ENCODE measurements around the gene AKAP9.
"Not testable (repeated sequence)": the region's sequence is repeated elsewhere in the genome, so short reads cannot be mapped to it uniquely, and the experiment has no call there.

The AKAP9 gene

GRCh38 chr7:91967513-91967912 is 26.9 kb downstream of the AKAP9 start:
- not testable (repeated sequence) for H3K27ac ChIP-seq (ENCODE audit: low read depth, low read length, severe bottlenecking); H3K9me3 ChIP-seq (ENCODE audit: control insufficient read depth, low read length); H3K4me1 ChIP-seq (ENCODE audit: control insufficient read depth, insufficient read depth, low read length, poor library complexity, severe bottlenecking); H3K36me3 ChIP-seq (ENCODE audit: control insufficient read depth, insufficient read depth, low read length); H3K4me3 ChIP-seq (ENCODE audit: extremely low read depth, insufficient read depth, low read length, poor library complexity, severe bottlenecking)
- 100% methylated on average over 1 of the region's 2 CpGs; no CpG with 5 or more reads in 1 of the 2 experiments for WGBS, 2 experiments (ENCODE audit: insufficient coverage in 2 of 2)

DNA sequence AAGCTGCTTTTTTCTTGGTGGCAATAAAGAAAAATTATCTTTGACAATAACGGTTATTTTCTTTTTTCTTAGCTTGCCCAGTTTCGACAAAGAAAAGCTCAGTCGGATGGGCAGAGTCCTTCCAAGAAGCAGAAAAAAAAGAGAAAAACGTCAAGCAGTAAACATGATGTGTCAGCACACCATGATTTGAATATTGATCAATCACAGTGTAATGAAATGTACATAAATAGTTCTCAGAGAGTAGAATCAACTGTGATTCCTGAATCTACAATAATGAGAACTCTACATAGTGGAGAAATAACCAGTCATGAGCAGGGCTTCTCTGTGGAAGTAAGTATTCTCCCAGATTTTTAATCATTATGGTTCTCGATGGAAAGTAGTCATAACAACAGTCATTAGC is 33.0 kb downstream of the AKAP9 start:
- Histone ChIP-seq H3K36me3 (ENCODE audit: control insufficient read depth, insufficient read depth, low read length) (peaks cover 3% of the 10 kb centered on the region), H3K4me3 (ENCODE audit: extremely low read depth, insufficient read depth, low read length, poor library complexity, severe bottlenecking) (no peak overlapping the region), H3K27ac (ENCODE audit: low read depth, low read length, severe bottlenecking) (no peak overlapping the region), H3K4me1 (ENCODE audit: control insufficient read depth, insufficient read depth, low read length, poor library complexity, severe bottlenecking) (no peaks in the 10 kb centered on the region), H3K9me3 (ENCODE audit: control insufficient read depth, low read length) (no peaks in the 10 kb centered on the region)
- WGBS, 2 experiments (ENCODE audit: insufficient coverage in 2 of 2), result 94 to 100% methylated on average over 3 of the region's 5 CpGs

- Histone ChIP-seq H3K27ac (ENCODE audit: low read depth, low read length, severe bottlenecking) (no peak overlapping the region), H3K4me1 (ENCODE audit: control insufficient read depth, insufficient read depth, low read length, poor library complexity, severe bottlenecking) (no peaks in the 10 kb centered on the region), H3K9me3 (ENCODE audit: control insufficient read depth, low read length) (no peaks in the 10 kb centered on the region), H3K36me3 (ENCODE audit: control insufficient read depth, insufficient read depth, low read length) (peaks cover 3% of the 10 kb centered on the region), H3K4me3 (ENCODE audit: extremely low read depth, insufficient read depth, low read length, poor library complexity, severe bottlenecking) (no peak overlapping the region)
These were observed 33.4 kb downstream of the AKAP9 start for GRCh38 chr7:91974066-91974465.

DNA sequence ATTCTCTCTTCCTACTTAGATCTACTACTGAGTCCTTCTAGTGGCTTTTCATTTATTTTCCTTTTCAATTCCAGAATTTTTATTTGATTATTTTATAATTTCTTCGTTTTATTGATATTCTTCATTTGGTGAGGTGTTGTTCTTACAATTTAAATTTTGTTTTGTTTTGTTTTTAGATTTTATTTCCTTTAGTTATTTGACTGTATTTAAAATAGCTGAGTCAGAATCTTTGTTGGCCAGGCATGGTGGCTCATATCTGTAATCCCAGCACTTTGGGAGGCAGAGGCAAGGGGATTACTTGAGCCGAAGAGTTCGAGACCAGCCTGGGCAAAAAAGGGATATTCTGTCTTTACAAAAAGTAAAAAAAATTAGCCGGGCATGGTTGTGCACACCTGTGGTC is 36.1 kb downstream of the AKAP9 start:
- H3K27ac ChIP-seq (ENCODE audit: low read depth, low read length, severe bottlenecking), result no peak overlapping the region
- no peaks in the 10 kb centered on the region for H3K9me3 ChIP-seq (ENCODE audit: control insufficient read depth, low read length)
- H3K36me3 ChIP-seq (ENCODE audit: control insufficient read depth, insufficient read depth, low read length), result peaks cover 7% of the 10 kb centered on the region
- no peaks in the 10 kb centered on the region for H3K4me1 ChIP-seq (ENCODE audit: control insufficient read depth, insufficient read depth, low read length, poor library complexity, severe bottlenecking)
- H3K4me3 ChIP-seq (ENCODE audit: extremely low read depth, insufficient read depth, low read length, poor library complexity, severe bottlenecking), result no peak overlapping the region
- 98 to 100% methylated on average over 3 of the region's 4 CpGs for WGBS, 2 experiments (ENCODE audit: insufficient coverage in 2 of 2)

DNA sequence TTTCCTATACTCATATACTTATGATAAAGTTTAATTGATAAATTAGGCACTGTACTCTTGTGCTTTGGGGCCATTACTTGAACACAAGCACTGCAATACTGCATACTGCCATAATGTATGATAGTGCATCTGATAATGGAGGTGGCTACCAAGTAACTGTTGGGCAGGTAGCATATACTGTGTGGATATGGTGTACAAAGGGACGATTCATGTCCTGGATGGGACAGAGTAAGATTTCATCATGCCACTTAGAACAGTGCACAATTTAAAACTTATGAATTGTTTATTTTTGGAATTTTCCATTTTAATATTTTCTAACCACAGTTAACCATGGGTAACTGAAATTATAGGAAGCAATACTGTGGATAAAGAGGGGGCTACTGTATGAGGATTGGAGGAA is 38.9 kb downstream of the AKAP9 start:
- Histone ChIP-seq H3K9me3 (ENCODE audit: control insufficient read depth, low read length) (no peaks in the 10 kb centered on the region), H3K27ac (ENCODE audit: low read depth, low read length, severe bottlenecking) (no peak overlapping the region), H3K4me3 (ENCODE audit: extremely low read depth, insufficient read depth, low read length, poor library complexity, severe bottlenecking) (no peak overlapping the region), H3K4me1 (ENCODE audit: control insufficient read depth, insufficient read depth, low read length, poor library complexity, severe bottlenecking) (no peaks in the 10 kb centered on the region), H3K36me3 (ENCODE audit: control insufficient read depth, insufficient read depth, low read length) (peaks cover 12% of the 10 kb centered on the region)
- no CpG with 5 or more reads among the region's 1 CpG for WGBS, 2 experiments (ENCODE audit: insufficient coverage in 2 of 2)

DNA sequence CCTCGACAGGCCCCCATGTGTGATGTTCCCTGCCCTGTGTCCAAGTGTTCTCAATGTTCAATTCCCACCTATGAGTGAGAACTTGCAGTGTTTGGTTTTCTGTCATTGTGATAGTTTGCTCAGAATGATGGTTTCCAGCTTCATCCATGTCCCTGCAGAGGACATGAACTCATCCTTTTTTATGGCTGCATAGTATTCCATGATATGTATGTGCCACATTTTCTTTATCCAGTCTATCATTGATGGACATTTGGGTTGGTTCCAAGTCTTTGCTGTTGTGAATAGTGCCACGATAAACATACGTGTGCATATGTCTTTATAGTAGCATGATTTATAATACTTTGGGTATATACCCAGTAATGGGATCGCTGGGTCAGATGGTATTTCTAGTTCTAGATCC is 41.7 kb downstream of the AKAP9 start:
- not testable (repeated sequence) for H3K4me1 ChIP-seq (ENCODE audit: control insufficient read depth, insufficient read depth, low read length, poor library complexity, severe bottlenecking); H3K9me3 ChIP-seq (ENCODE audit: control insufficient read depth, low read length); H3K4me3 ChIP-seq (ENCODE audit: extremely low read depth, insufficient read depth, low read length, poor library complexity, severe bottlenecking); H3K36me3 ChIP-seq (ENCODE audit: control insufficient read depth, insufficient read depth, low read length); H3K27ac ChIP-seq (ENCODE audit: low read depth, low read length, severe bottlenecking)
- WGBS, 2 experiments (ENCODE audit: insufficient coverage in 2 of 2), result 86% methylated on average over 1 of the region's 4 CpGs; no CpG with 5 or more reads in 1 of the 2 experiments

DNA sequence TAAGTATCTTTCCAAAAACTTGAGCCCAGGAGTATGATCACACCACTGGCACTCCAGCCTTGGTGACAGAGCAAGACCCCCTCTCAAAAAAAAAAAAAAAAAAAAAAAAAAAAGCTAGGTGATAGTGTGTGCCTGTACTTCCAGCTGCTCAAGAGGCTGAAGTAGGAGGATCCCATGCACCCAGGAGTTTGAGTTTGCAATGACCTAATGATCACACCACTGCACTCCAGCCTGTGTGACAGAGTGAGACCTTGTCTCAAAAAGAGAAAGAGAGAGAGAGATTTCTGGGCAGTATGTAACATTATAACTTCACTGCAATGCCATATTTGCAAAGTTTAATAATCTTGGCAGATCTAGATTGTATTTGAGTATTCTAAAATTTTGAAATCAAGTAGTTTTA is 47.6 kb downstream of the AKAP9 start:
- no peaks in the 10 kb centered on the region for H3K9me3 ChIP-seq (ENCODE audit: control insufficient read depth, low read length)
- H3K36me3 ChIP-seq (ENCODE audit: control insufficient read depth, insufficient read depth, low read length), result peaks cover 6% of the 10 kb centered on the region
- H3K27ac ChIP-seq (ENCODE audit: low read depth, low read length, severe bottlenecking), result no peak overlapping the region
- H3K4me1 ChIP-seq (ENCODE audit: control insufficient read depth, insufficient read depth, low read length, poor library complexity, severe bottlenecking), result no peaks in the 10 kb centered on the region
- H3K4me3 ChIP-seq (ENCODE audit: extremely low read depth, insufficient read depth, low read length, poor library complexity, severe bottlenecking), result no peak overlapping the region

GRCh38 chr7:91993976-91994375 is 53.3 kb downstream of the AKAP9 start:
- WGBS, 2 experiments (ENCODE audit: insufficient coverage in 2 of 2), result 90 to 97% methylated on average over 3 of the region's 3 CpGs
- no peak overlapping the region for H3K27ac ChIP-seq (ENCODE audit: low read depth, low read length, severe bottlenecking)
- H3K36me3 ChIP-seq (ENCODE audit: control insufficient read depth, insufficient read depth, low read length), result peaks cover 34% of the 10 kb centered on the region
- no peaks in the 10 kb centered on the region for H3K9me3 ChIP-seq (ENCODE audit: control insufficient read depth, low read length)
- H3K4me3 ChIP-seq (ENCODE audit: extremely low read depth, insufficient read depth, low read length, poor library complexity, severe bottlenecking), result no peak overlapping the region
- no peaks in the 10 kb centered on the region for H3K4me1 ChIP-seq (ENCODE audit: control insufficient read depth, insufficient read depth, low read length, poor library complexity, severe bottlenecking)

DNA sequence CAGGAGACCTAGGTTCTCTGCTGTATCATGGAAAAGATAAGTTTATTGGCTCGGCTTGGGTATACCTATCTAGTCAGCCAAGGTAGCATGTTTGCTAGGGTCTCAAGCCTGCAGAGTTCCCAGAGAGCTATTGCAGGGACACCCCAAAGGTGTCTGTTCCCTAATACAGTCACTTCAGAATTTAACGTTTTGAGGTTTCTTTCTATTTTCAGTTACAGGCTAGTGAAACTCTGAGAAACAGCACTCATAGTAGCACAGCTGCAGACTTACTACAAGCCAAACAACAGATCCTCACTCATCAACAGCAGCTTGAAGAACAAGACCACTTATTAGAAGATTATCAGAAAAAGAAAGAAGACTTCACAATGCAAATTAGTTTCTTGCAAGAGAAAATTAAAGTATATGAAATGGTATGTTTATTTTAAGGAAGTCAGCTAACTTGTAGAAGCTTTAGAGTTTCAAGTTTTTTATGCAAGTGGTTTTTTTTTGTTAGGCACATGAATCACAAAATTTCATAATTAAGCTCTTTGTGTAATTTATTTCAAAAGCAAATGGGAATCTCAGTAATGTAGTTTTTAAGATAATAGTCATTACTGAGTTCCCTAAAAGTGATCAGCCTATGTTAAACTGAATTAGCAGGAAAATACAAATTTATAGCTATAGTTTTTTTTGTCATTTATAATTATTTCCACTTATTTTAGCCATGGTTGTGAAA is 54.9 kb downstream of the AKAP9 start:
- Histone ChIP-seq H3K4me1 (ENCODE audit: control insufficient read depth, insufficient read depth, low read length, poor library complexity, severe bottlenecking) (no peaks in the 10 kb centered on the region), H3K36me3 (ENCODE audit: control insufficient read depth, insufficient read depth, low read length) (peaks cover 34% of the 10 kb centered on the region), H3K4me3 (ENCODE audit: extremely low read depth, insufficient read depth, low read length, poor library complexity, severe bottlenecking) (no peak overlapping the region), H3K27ac (ENCODE audit: low read depth, low read length, severe bottlenecking) (no peak overlapping the region), H3K9me3 (ENCODE audit: control insufficient read depth, low read length) (no peaks in the 10 kb centered on the region)
- 94 to 100% methylated on average over 1 to 2 of the region's 2 CpGs for WGBS, 2 experiments (ENCODE audit: insufficient coverage in 2 of 2)

DNA sequence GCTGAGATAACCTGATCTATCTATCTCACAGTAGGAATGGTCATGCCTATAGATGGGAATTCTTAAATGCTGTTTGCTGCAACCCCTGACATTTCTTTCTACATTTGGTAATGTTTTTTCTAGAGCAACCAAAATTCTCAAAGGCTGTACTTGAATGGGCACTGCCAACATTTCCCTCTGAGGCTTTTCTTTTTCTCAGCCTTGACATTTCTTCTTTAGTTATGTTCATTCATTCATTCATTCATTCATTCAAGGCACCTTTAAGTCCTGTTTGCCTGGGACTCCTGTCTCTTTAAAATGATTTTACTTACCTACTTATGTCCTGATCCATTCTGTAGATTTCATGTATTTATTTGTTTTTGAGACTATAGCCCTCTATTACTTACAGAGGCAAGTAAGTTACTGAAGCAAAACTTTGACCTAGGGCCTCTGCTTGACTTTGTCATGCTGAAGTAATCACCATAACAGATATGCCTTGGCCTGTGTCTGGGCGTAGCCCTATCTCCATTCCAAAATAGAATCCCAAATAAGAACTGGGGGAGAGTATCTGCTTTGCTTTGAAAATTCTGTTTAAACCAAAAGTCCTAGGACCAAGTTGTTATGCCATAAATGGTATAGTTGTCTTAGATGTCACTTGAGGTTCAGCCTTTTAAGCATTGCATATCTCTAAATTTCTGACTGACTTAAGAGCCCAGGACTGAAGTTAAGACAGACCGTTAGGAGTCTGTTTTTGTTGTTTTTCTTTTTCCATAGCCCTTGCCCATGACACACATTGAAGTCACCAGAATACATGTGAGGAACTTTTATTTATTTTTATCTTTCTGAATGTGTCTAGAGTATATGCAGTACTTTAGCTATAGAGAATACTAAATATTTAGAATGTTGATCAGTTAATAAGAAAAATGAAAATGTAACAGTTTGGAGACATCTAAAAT is 59.2 kb downstream of the AKAP9 start:
- 83% methylated on average over 1 of the region's 2 CpGs; no CpG with 5 or more reads in 1 of the 2 experiments for WGBS, 2 experiments (ENCODE audit: insufficient coverage in 2 of 2)
- Histone ChIP-seq H3K27ac (ENCODE audit: low read depth, low read length, severe bottlenecking) (no peak overlapping the region), H3K4me1 (ENCODE audit: control insufficient read depth, insufficient read depth, low read length, poor library complexity, severe bottlenecking) (no peaks in the 10 kb centered on the region), H3K36me3 (ENCODE audit: control insufficient read depth, insufficient read depth, low read length) (peaks cover 26% of the 10 kb centered on the region), H3K4me3 (ENCODE audit: extremely low read depth, insufficient read depth, low read length, poor library complexity, severe bottlenecking) (no peak overlapping the region), H3K9me3 (ENCODE audit: control insufficient read depth, low read length) (no peaks in the 10 kb centered on the region)

- H3K36me3 ChIP-seq (ENCODE audit: control insufficient read depth, insufficient read depth, low read length), result peaks cover 6% of the 10 kb centered on the region
- no peak overlapping the region for H3K27ac ChIP-seq (ENCODE audit: low read depth, low read length, severe bottlenecking)
- WGBS, 2 experiments (ENCODE audit: insufficient coverage in 2 of 2), result 100% methylated on average over 1 of the region's 1 CpG
- H3K9me3 ChIP-seq (ENCODE audit: control insufficient read depth, low read length), result no peaks in the 10 kb centered on the region
- no peaks in the 10 kb centered on the region for H3K4me1 ChIP-seq (ENCODE audit: control insufficient read depth, insufficient read depth, low read length, poor library complexity, severe bottlenecking)
- no peak overlapping the region for H3K4me3 ChIP-seq (ENCODE audit: extremely low read depth, insufficient read depth, low read length, poor library complexity, severe bottlenecking)
These were observed 62.1 kb downstream of the AKAP9 start for GRCh38 chr7:92002720-92003119.

All from mesodermal cell (in vitro differentiated cells).